H9 (cell line): ENCODE data around the gene POLE2. TPM values are rescaled to one million over a fixed set of nuclear protein-coding genes. Genes with fewer than 3 reads are reported as not detected.

Experiments used
- DNase-seq: peaks from one replicate; pipeline ENCODE4 v3.0.0-alpha.2; 2017
- H2AFZ ChIP-seq: one replicate; pipeline ENCODE4 v1.6.1; 2013; ENCODE audit warnings: mild to moderate bottlenecking, low read length, control low read depth, moderate library complexity
- H2AK5ac ChIP-seq: 2 replicates; pipeline ENCODE4 v1.6.1; 2013; ENCODE audit warnings: low read length, control low read depth, mixed read lengths; ENCODE audit not compliant: insufficient read length
- H2BK120ac ChIP-seq: one replicate; pipeline ENCODE4 v1.6.1; 2013; ENCODE audit warnings: low read depth, mild to moderate bottlenecking, low read length, control low read depth, inconsistent platforms; ENCODE audit not compliant: poor library complexity, severe bottlenecking
- H2BK12ac ChIP-seq: 2 replicates; pipeline ENCODE4 v1.6.1; 2013; ENCODE audit warnings: low read length, control low read depth, mixed read lengths, low read depth; ENCODE audit not compliant: insufficient read length
- H2BK15ac ChIP-seq: 2 replicates; pipeline ENCODE4 v1.6.1; 2013; ENCODE audit warnings: low read depth, low read length, control low read depth
- H2BK20ac ChIP-seq: one replicate; pipeline ENCODE4 v1.6.1; 2013; ENCODE audit warnings: low read depth, mild to moderate bottlenecking, low read length, control low read depth, inconsistent platforms; ENCODE audit not compliant: poor library complexity, severe bottlenecking
- H2BK5ac ChIP-seq: 2 replicates; pipeline ENCODE4 v1.6.1; 2013; ENCODE audit warnings: low read length, control low read depth, mixed read lengths; ENCODE audit not compliant: insufficient read length
- H3K14ac ChIP-seq: 2 replicates; pipeline ENCODE4 v1.6.1; 2013; ENCODE audit warnings: low read length, control low read depth; ENCODE audit not compliant: insufficient read depth
- H3K18ac ChIP-seq: 2 replicates; pipeline ENCODE4 v1.6.1; 2013; ENCODE audit warnings: low read depth, mild to moderate bottlenecking, mixed read lengths, low read length, control low read depth; ENCODE audit not compliant: insufficient read length
- H3K23ac ChIP-seq: 2 replicates; pipeline ENCODE4 v1.6.1; 2013; ENCODE audit warnings: low read length, control low read depth, mixed read lengths, low read depth; ENCODE audit not compliant: insufficient read length
- H3K23me2 ChIP-seq: 2 replicates; pipeline ENCODE4 v1.6.1; 2013; ENCODE audit warnings: low read depth, mild to moderate bottlenecking, mixed read lengths, low read length, control low read depth; ENCODE audit not compliant: insufficient read length, poor library complexity, severe bottlenecking
- H3K27ac ChIP-seq: 2 replicates; pipeline ENCODE4 v1.5.1; 2013; ENCODE audit warnings: low read length, control low read depth, mixed read lengths, low read depth; ENCODE audit not compliant: insufficient read length
- H3K27me3 ChIP-seq: 2 replicates; pipeline ENCODE4 v1.6.1; 2013; ENCODE audit warnings: low read length, control low read depth, inconsistent platforms; ENCODE audit not compliant: insufficient read depth
- H3K4ac ChIP-seq: 2 replicates; pipeline ENCODE4 v1.6.1; 2013; ENCODE audit warnings: low read depth, mild to moderate bottlenecking, control low read depth, inconsistent platforms, low read length, moderate library complexity
- H3K4me1 ChIP-seq: 2 replicates; pipeline ENCODE4 v1.6.1; 2013; ENCODE audit warnings: low read length, control low read depth, inconsistent platforms; ENCODE audit not compliant: insufficient read depth
- H3K4me2 ChIP-seq: 2 replicates; pipeline ENCODE4 v1.6.1; 2013; ENCODE audit warnings: low read length, control low read depth, mixed read lengths; ENCODE audit not compliant: insufficient read length, insufficient read depth
- H3K56ac ChIP-seq: 2 replicates; pipeline ENCODE4 v1.6.1; 2013; ENCODE audit warnings: low read depth, mild to moderate bottlenecking, mixed read lengths, low read length, control low read depth; ENCODE audit not compliant: insufficient read length
- H3K79me1 ChIP-seq: 2 replicates; pipeline ENCODE4 v1.6.1; 2013; ENCODE audit warnings: low read depth, mild to moderate bottlenecking, moderate library complexity, low read length, control low read depth, inconsistent platforms; ENCODE audit not compliant: insufficient read depth, poor library complexity, severe bottlenecking
- H3K79me2 ChIP-seq: 2 replicates; pipeline ENCODE4 v1.6.1; 2013; ENCODE audit warnings: low read length, control low read depth, inconsistent platforms; ENCODE audit not compliant: insufficient read depth
- H3K9ac ChIP-seq: 2 replicates; pipeline ENCODE4 v1.6.1; 2013; ENCODE audit warnings: low read length, control low read depth, mixed read lengths; ENCODE audit not compliant: insufficient read length; ENCODE audit errors: extremely low read depth
- H3K9me3 ChIP-seq: one replicate; pipeline ENCODE4 v1.6.1; 2013; ENCODE audit warnings: low read depth, low read length, inconsistent platforms; ENCODE audit not compliant: control insufficient read depth
- H3T11ph ChIP-seq: one replicate; pipeline ENCODE4 v1.6.1; 2013; ENCODE audit warnings: mild to moderate bottlenecking, low read length, control low read depth, inconsistent platforms
- H4K20me1 ChIP-seq: one replicate; pipeline ENCODE4 v1.6.1; 2013; ENCODE audit not compliant: control insufficient read depth, insufficient read length, insufficient read depth
- H4K5ac ChIP-seq: 2 replicates; pipeline ENCODE4 v1.6.1; 2013; ENCODE audit warnings: low read depth, mild to moderate bottlenecking, mixed read lengths, low read length, control low read depth; ENCODE audit not compliant: insufficient read length
- H4K8ac ChIP-seq: replicated peaks from 2 replicates; pipeline ENCODE4 v1.6.1; 2013; ENCODE audit warnings: low read length, control low read depth, mixed read lengths, low read depth; ENCODE audit not compliant: insufficient read length
- H4K91ac ChIP-seq: 2 replicates; pipeline ENCODE4 v1.6.1; 2013; ENCODE audit warnings: low read depth, mild to moderate bottlenecking, moderate library complexity, mixed read lengths, low read length, control low read depth; ENCODE audit not compliant: insufficient read length
- H3K27ac Mint-ChIP-seq, 3 experiments: 2 replicates in 2 of 3; 3 replicates in 1 of 3; pipeline ENCODE4 v1.8.0; 2020 to 2021; ENCODE audit warnings: mixed read lengths in 3 of 3, mild to moderate bottlenecking in 1 of 3, moderate library complexity in 1 of 3
- H3K27me3 Mint-ChIP-seq: 2 replicates; pipeline ENCODE4 v1.8.0; 2021; ENCODE audit warnings: low read depth, mild to moderate bottlenecking, moderate library complexity, mixed read lengths
- H3K36me3 Mint-ChIP-seq, 3 experiments: 2 replicates in 2 of 3; 3 replicates in 1 of 3; pipeline ENCODE4 v1.8.0; 2020 to 2021; ENCODE audit warnings: low read depth in 3 of 3, mixed read lengths in 3 of 3; ENCODE audit not compliant: insufficient read depth in 1 of 3
- H3K4me1 Mint-ChIP-seq, 2 experiments: 2 replicates each; pipeline ENCODE4 v1.8.0; 2020; ENCODE audit warnings: mixed read lengths in 2 of 2
- H3K4me3 Mint-ChIP-seq, 2 experiments: 2 replicates in 1 of 2; 3 replicates in 1 of 2; pipeline ENCODE4 v1.8.0; 2020 to 2021; ENCODE audit warnings: mild to moderate bottlenecking in 2 of 2, mixed read lengths in 2 of 2, moderate library complexity in 1 of 2
- H3K9me3 Mint-ChIP-seq, 2 experiments: 2 replicates in 1 of 2; 3 replicates in 1 of 2; pipeline ENCODE4 v1.8.0; 2020; ENCODE audit warnings: mild to moderate bottlenecking in 2 of 2, mixed read lengths in 2 of 2, moderate library complexity in 1 of 2
- CTCF ChIP-seq: fragments of 200-600 bp; sonication (generic); conservative IDR thresholded peaks from 3 replicates; pipeline ENCODE4 v1.8.0; 2021; ENCODE audit warnings: antibody characterized with exemption, mild to moderate bottlenecking
- total RNA-seq: library from RNA; stranded (reverse); gene quantifications from 2 replicates; pipeline ENCODE4 v1.2.1, GENCODE V29; 2021

The POLE2 gene
- total RNA-seq, 1 experiment from 2014 or later, result 25.7 TPM

DNA sequence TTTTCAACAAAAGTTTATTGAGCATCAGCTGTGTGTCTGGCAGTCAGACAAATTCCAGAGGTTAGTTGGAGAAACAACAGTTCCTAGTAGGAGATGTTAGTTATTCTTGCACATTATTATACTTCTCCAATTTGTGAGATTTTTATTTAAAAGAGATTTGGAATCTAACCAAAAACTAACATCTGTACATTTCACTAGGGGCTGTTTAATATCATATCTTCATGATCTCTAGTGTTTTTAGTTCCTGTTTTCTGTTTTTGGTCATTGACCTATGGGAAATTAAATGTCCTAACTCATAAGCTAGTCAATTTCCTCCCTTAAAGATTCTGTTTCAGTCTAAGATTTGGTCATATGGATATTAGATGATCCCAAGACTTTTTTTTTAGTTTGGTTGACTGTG is 45.8 kb upstream of the POLE2 start:
- Histone ChIP-seq H2BK12ac (no peak overlapping the region), H2BK5ac (no peak overlapping the region), H3K4me2 (no peak overlapping the region), H3T11ph (no peak overlapping the region), H3K4me1 (no peaks in the 10 kb centered on the region), H4K8ac (no peak overlapping the region), H3K79me1 (no peaks in the 10 kb centered on the region), H4K91ac (no peak overlapping the region), H3K9ac (no peak overlapping the region), H2BK20ac (no peak overlapping the region), H3K79me2 (no peaks in the 10 kb centered on the region), H2BK15ac (no peak overlapping the region), H3K14ac (no peak overlapping the region), H3K27ac (no peak overlapping the region), H4K20me1 (no peaks in the 10 kb centered on the region), H2AK5ac (no peak overlapping the region), H3K27me3 (no peaks in the 10 kb centered on the region), H3K56ac (no peak overlapping the region), H2AFZ (no peak overlapping the region), H3K23me2 (no peaks in the 10 kb centered on the region), H3K4ac (no peak overlapping the region), H3K23ac (no peak overlapping the region), H3K18ac (no peak overlapping the region), H3K9me3 (no peaks in the 10 kb centered on the region), H2BK120ac (no peak overlapping the region), H4K5ac (no peak overlapping the region)
- H3K27me3 Mint-ChIP-seq, result no peaks in the 10 kb centered on the region
- H3K4me1 Mint-ChIP-seq, result no peaks in the 10 kb centered on the region
- H3K9me3 Mint-ChIP-seq, result no peaks in the 10 kb centered on the region
- H3K4me3 Mint-ChIP-seq, result no peak overlapping the region
- no peaks in the 10 kb centered on the region for H3K36me3 Mint-ChIP-seq
- no peak for TF ChIP-seq CTCF
- DNase-seq, result no peak
- no peak overlapping the region for H3K27ac Mint-ChIP-seq
